ENCODE data around the gene SYNJ2.

- TF ChIP-seq CTCF (IDR thresholded peaks at IDR 0.05; ENCODE audit: poor library complexity, severe bottlenecking) (no peak), POLR2AphosphoS5 (IDR thresholded peaks at IDR 0.05) (no peak)
These were observed 61.3 kb downstream of the SYNJ2 start for GRCh38 chr6:158043008-158043407.

Data from neural cell (in vitro differentiated cells).